K562 (cell line): ENCODE data around the gene SLK. TPM values are rescaled to one million over a fixed set of nuclear protein-coding genes. Genes with fewer than 3 reads are reported as not detected.
A peak's percentile ranks its signal among the peaks of the same experiment; 100 is the strongest.

Experiments used
- ELF4 ChIP-seq: fragments of 450-650 bp; formaldehyde crosslinking; IDR thresholded peaks from 2 replicates; pipeline ENCODE4 v1.4.0; 2022; ENCODE audit warnings: missing genetic modification characterization
- ESRRA ChIP-seq: fragments of 450-650 bp; IDR thresholded peaks from 2 replicates; pipeline ENCODE4 v1.6.1; 2014; ENCODE audit warnings: low read depth, mild to moderate bottlenecking, moderate library complexity, borderline replicate concordance
- HDAC2 ChIP-seq: fragments of 450-650 bp; IDR thresholded peaks from 2 replicates; pipeline ENCODE4 v1.6.1; 2016; ENCODE audit warnings: mild to moderate bottlenecking
- IFI16 ChIP-seq: fragments of 250-450 bp; sonication (Bioruptor Pico); IDR thresholded peaks from 2 replicates; pipeline ENCODE4 v2.1.2; 2022; ENCODE audit warnings: mild to moderate bottlenecking, inconsistent platforms
- MTA2 ChIP-seq: fragments of 450-650 bp; IDR thresholded peaks from 2 replicates; pipeline ENCODE4 v1.6.1; 2016; ENCODE audit warnings: low read depth
- NFIC ChIP-seq: fragments of 450-650 bp; IDR thresholded peaks from 2 replicates; pipeline ENCODE4 v1.6.1; 2017; ENCODE audit warnings: mild to moderate bottlenecking, inconsistent platforms
- NUFIP1 ChIP-seq: fragments of 450-650 bp; IDR thresholded peaks from 2 replicates; pipeline ENCODE4 v1.6.1; 2018; ENCODE audit not compliant: partially characterized antibody
- POLR2B ChIP-seq: fragments of 450-650 bp; IDR thresholded peaks from 2 replicates; pipeline ENCODE4 v1.6.1; 2018; ENCODE audit warnings: low read depth; ENCODE audit not compliant: partially characterized antibody
- POLR3A ChIP-seq: IDR thresholded peaks from 2 replicates; pipeline ENCODE4 v1.6.1; 2011; ENCODE audit warnings: borderline replicate concordance, mild to moderate bottlenecking, moderate library complexity; ENCODE audit not compliant: insufficient read length, insufficient read depth; ENCODE audit errors: extremely low read depth
- PTTG1 ChIP-seq: fragments of 450-650 bp; IDR thresholded peaks from 2 replicates; pipeline ENCODE4 v1.6.1; 2016; ENCODE audit warnings: low read depth, mild to moderate bottlenecking, missing genetic modification characterization, missing compliant biosample characterization
- TAF1 ChIP-seq: IDR thresholded peaks from 2 replicates; pipeline ENCODE4 v1.6.1; 2011; ENCODE audit warnings: mild to moderate bottlenecking, low read length, moderate library complexity; ENCODE audit not compliant: insufficient read depth, control insufficient read depth, severe bottlenecking; ENCODE audit errors: extremely low read depth
- TEAD1 ChIP-seq, 2 experiments: fragments of 450-650 bp in 1 of 2; sonication (generic) in 1 of 2; formaldehyde crosslinking; IDR thresholded peaks; 2 replicates each; pipeline versions ENCODE4 v1.4.0 to v1.8.0; 2020 to 2022; ENCODE audit warnings: mild to moderate bottlenecking in 2 of 2, missing genetic modification reagents in 1 of 2
- XRCC5 ChIP-seq: fragments of 200-400 bp; formaldehyde crosslinking; IDR thresholded peaks from 2 replicates; pipeline ENCODE4 v1.6.1; 2017; ENCODE audit warnings: low read depth, mild to moderate bottlenecking, low read length
- ZNF175 ChIP-seq: fragments of 200-800 bp; sonication (Bioruptor generic); IDR thresholded peaks from 2 replicates; pipeline ENCODE4 v1.6.1; 2016; ENCODE audit warnings: low read depth, mild to moderate bottlenecking, missing genetic modification characterization, missing compliant biosample characterization
- ZNF589 ChIP-seq: fragments of 200-800 bp; sonication (Bioruptor generic); IDR thresholded peaks from 2 replicates; pipeline ENCODE4 v1.6.1; 2016; ENCODE audit warnings: low read depth, missing genetic modification characterization, missing compliant biosample characterization
- polyA plus RNA-seq, 8 experiments: library from polyadenylated mRNA; depleted of rRNA in 4 of 8; stranded (reverse) in 5 of 8; unstranded in 3 of 8; fragments of >200 nt; fragmentation: Nextera tagmentation in 2 of 8; fragmentation: Illumina TruSeq in 1 of 8; extraction: Ambion mirVana in 2 of 8; extraction: Trizol in 1 of 8; gene quantifications; 2 replicates each; pipeline versions ENCODE4 v1.2.1 to v1.2.3, GENCODE V29; 2011 to 2014; ENCODE audit warnings: inconsistent platforms in 1 of 8, missing spikeins in 1 of 8
- total RNA-seq, 7 experiments: library from RNA; depleted of rRNA in 6 of 7; stranded (reverse); fragments of >200 nt in 6 of 7; fragmentation: Illumina TruSeq in 2 of 7; extraction: Trizol in 2 of 7; gene quantifications; 2 replicates each; pipeline versions ENCODE4 v1.2.1 to v1.2.3, GENCODE V29; 2011 to 2021; ENCODE audit warnings: low replicate concordance in 1 of 7
- TF ChIP-seq, protein P1 (sequence below): fragments of 250-450 bp; sonication (Bioruptor Pico); IDR thresholded peaks from 2 replicates; pipeline ENCODE4 v1.8.0; 2022; ENCODE audit warnings: inconsistent platforms, mild to moderate bottlenecking, moderate library complexity, borderline replicate concordance
- TF ChIP-seq, protein P2 (sequence below): fragments of 450-650 bp; formaldehyde crosslinking; IDR thresholded peaks from 2 replicates; pipeline ENCODE4 v1.4.0; 2020; ENCODE audit warnings: mild to moderate bottlenecking
- TF ChIP-seq, protein P3 (sequence below): fragments of 450-650 bp; formaldehyde crosslinking; IDR thresholded peaks from 2 replicates; pipeline ENCODE4 v1.4.0; 2022; ENCODE audit warnings: mild to moderate bottlenecking, moderate library complexity
- TF ChIP-seq, protein P4 (sequence below): sonication (generic); formaldehyde crosslinking; IDR thresholded peaks from 2 replicates; pipeline ENCODE4 v1.8.0; 2023; ENCODE audit warnings: mild to moderate bottlenecking, missing genetic modification reagents
- TF ChIP-seq, protein P5 (sequence below): sonication (generic); formaldehyde crosslinking; IDR thresholded peaks from 2 replicates; pipeline ENCODE4 v1.8.0; 2022; ENCODE audit warnings: missing genetic modification reagents, mild to moderate bottlenecking, moderate library complexity, borderline replicate concordance
- TF ChIP-seq, protein P6 (sequence below): fragments of 450-650 bp; IDR thresholded peaks from 2 replicates; pipeline ENCODE4 v1.6.1; 2016; ENCODE audit warnings: missing biosample characterization, missing genetic modification characterization

SLK gene
- total and polyA plus RNA-seq, 9 of the 15 experiments (the other 6 are each of a cell fraction or from before 2014, with no cell fraction given) = 8.2 to 40.0 (median 23.4) TPM

DNA sequence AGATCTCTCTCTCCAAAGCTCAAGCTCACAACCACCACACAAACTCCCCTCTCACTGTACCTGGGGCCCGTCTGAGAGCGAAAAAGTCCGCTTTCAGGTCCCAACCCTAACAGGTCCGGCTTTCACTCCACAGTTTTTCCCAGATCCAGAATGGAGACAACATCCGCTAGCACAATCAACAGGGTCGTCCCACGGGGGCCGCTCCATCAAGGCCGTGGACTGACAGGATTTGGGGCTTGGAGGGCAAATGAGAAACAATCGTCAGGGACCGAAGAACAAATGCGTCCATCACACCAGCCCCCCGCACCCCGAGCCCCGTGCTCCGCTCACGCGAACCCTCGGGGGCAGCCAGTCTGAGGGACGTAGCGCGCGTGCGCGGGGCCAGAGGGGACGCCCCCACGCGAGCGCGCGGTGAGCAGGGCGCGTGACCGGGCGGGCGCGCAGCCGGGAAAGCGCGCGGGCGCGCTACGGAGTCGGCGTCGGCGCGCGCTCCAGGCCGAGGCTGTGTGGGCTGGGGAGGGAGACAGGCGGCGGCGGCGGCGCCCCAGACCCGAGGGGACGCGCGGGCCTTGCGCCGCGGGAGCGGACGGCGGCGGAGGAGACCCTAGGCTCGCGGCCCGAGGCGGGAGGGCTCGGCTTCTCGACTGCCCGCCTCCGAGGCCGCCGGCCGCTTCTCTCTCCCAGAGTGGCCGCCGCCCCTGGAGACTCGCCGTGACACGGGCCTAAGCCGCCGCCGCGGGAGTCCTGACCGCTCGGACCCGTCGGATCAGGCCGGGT is at the start of gene SLK (continued):
- TF ChIP-seq, protein P1, sequence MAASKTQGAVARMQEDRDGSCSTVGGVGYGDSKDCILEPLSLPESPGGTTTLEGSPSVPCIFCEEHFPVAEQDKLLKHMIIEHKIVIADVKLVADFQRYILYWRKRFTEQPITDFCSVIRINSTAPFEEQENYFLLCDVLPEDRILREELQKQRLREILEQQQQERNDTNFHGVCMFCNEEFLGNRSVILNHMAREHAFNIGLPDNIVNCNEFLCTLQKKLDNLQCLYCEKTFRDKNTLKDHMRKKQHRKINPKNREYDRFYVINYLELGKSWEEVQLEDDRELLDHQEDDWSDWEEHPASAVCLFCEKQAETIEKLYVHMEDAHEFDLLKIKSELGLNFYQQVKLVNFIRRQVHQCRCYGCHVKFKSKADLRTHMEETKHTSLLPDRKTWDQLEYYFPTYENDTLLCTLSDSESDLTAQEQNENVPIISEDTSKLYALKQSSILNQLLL (CRISPR knock-in tag) = no peak
- TF ChIP-seq, protein P2, sequence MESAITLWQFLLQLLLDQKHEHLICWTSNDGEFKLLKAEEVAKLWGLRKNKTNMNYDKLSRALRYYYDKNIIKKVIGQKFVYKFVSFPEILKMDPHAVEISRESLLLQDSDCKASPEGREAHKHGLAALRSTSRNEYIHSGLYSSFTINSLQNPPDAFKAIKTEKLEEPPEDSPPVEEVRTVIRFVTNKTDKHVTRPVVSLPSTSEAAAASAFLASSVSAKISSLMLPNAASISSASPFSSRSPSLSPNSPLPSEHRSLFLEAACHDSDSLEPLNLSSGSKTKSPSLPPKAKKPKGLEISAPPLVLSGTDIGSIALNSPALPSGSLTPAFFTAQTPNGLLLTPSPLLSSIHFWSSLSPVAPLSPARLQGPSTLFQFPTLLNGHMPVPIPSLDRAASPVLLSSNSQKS = no peak
- TF ChIP-seq ELF4 (CRISPR knock-in tag) = no peak
- peak; percentile 95 for TF ChIP-seq ZNF589 (CRISPR knock-in tag)
- peak; percentile 46 for TF ChIP-seq POLR2B
- no peak for TF ChIP-seq XRCC5
- 0 out of 2 replicates have a peak, but pooled peaks have one; percentile 55 for TF ChIP-seq ZNF175 (CRISPR knock-in tag)
- TF ChIP-seq, protein P3, sequence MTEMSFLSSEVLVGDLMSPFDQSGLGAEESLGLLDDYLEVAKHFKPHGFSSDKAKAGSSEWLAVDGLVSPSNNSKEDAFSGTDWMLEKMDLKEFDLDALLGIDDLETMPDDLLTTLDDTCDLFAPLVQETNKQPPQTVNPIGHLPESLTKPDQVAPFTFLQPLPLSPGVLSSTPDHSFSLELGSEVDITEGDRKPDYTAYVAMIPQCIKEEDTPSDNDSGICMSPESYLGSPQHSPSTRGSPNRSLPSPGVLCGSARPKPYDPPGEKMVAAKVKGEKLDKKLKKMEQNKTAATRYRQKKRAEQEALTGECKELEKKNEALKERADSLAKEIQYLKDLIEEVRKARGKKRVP (CRISPR knock-in tag) = no peak
- TF ChIP-seq, protein P4, sequence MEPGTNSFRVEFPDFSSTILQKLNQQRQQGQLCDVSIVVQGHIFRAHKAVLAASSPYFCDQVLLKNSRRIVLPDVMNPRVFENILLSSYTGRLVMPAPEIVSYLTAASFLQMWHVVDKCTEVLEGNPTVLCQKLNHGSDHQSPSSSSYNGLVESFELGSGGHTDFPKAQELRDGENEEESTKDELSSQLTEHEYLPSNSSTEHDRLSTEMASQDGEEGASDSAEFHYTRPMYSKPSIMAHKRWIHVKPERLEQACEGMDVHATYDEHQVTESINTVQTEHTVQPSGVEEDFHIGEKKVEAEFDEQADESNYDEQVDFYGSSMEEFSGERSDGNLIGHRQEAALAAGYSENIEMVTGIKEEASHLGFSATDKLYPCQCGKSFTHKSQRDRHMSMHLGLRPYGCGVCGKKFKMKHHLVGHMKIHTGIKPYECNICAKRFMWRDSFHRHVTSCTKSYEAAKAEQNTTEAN (CRISPR knock-in tag) = 0 out of 2 replicates have a peak, but pooled peaks have one; percentile 57
- no peak for TF ChIP-seq POLR3A
- no peak for TF ChIP-seq PTTG1 (tag)
- no peak for TF ChIP-seq MTA2
- no peak; the same call in 1 of the 2 replicates for TF ChIP-seq HDAC2
- peak in 1 of 2 experiments; percentile 67; a peak in 1 of 4 replicates for TF ChIP-seq TEAD1 (CRISPR knock-in tag; IDR thresholded peaks at IDR 0.05)
- TF ChIP-seq, protein P5, sequence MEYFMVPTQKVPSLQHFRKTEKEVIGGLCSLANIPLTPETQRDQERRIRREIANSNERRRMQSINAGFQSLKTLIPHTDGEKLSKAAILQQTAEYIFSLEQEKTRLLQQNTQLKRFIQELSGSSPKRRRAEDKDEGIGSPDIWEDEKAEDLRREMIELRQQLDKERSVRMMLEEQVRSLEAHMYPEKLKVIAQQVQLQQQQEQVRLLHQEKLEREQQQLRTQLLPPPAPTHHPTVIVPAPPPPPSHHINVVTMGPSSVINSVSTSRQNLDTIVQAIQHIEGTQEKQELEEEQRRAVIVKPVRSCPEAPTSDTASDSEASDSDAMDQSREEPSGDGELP = peak; percentile 24; the same call in 1 of the 2 replicates
- peak; percentile 84 for TF ChIP-seq TAF1
- TF ChIP-seq ESRRA = peak; percentile 90
- TF ChIP-seq, protein P6, sequence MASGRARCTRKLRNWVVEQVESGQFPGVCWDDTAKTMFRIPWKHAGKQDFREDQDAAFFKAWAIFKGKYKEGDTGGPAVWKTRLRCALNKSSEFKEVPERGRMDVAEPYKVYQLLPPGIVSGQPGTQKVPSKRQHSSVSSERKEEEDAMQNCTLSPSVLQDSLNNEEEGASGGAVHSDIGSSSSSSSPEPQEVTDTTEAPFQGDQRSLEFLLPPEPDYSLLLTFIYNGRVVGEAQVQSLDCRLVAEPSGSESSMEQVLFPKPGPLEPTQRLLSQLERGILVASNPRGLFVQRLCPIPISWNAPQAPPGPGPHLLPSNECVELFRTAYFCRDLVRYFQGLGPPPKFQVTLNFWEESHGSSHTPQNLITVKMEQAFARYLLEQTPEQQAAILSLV (tag) = no peak
- TF ChIP-seq NUFIP1 = no peak
- no peak for TF ChIP-seq IFI16
- TF ChIP-seq NFIC = peak; percentile 48; the same call in 1 of the 2 replicates
